Mesenchymal stem cell (in vitro differentiated cells and primary cell): ENCODE data around the gene NMRK2.
"Not testable (repeated sequence)": the region's sequence is repeated elsewhere in the genome, so short reads cannot be mapped to it uniquely, and the experiment has no call there.

Experiments used
- DNase-seq: peaks from one replicate; pipeline ENCODE4 v3.0.0-alpha.2; 2013
- H2AFZ ChIP-seq: one replicate; pipeline ENCODE4 v1.6.1; 2013; ENCODE audit warnings: low read depth, mild to moderate bottlenecking, control low read depth, inconsistent platforms, low read length, moderate library complexity
- H2AK5ac ChIP-seq: 2 replicates; pipeline ENCODE4 v1.6.1; 2013; ENCODE audit warnings: low read length, moderate library complexity, mild to moderate bottlenecking, inconsistent platforms; ENCODE audit not compliant: severe bottlenecking
- H2BK120ac ChIP-seq: one replicate; pipeline ENCODE4 v1.6.1; 2013; ENCODE audit warnings: low read depth, mild to moderate bottlenecking, inconsistent platforms, low read length, moderate library complexity
- H2BK12ac ChIP-seq, 2 experiments: one replicate each; pipeline ENCODE4 v1.6.1; 2013; ENCODE audit warnings: inconsistent platforms in 2 of 2, low read length in 2 of 2, mild to moderate bottlenecking in 2 of 2, moderate library complexity in 2 of 2, control low read depth in 1 of 2
- H2BK15ac ChIP-seq: one replicate; pipeline ENCODE4 v1.6.1; 2013; ENCODE audit warnings: mild to moderate bottlenecking, low read depth, inconsistent platforms; ENCODE audit not compliant: poor library complexity, severe bottlenecking
- H2BK5ac ChIP-seq: 2 replicates; pipeline ENCODE4 v1.6.1; 2013; ENCODE audit warnings: low read depth, mild to moderate bottlenecking, low read length, control low read depth, inconsistent platforms; ENCODE audit not compliant: poor library complexity, severe bottlenecking
- H3K14ac ChIP-seq, 2 experiments: one replicate each; pipeline ENCODE4 v1.6.1; 2013; ENCODE audit warnings: inconsistent platforms in 2 of 2, low read length in 2 of 2, control low read depth in 1 of 2, mild to moderate bottlenecking in 1 of 2, moderate library complexity in 1 of 2
- H3K18ac ChIP-seq, 2 experiments: one replicate each; pipeline ENCODE4 v1.6.1; 2013; ENCODE audit warnings: inconsistent platforms in 2 of 2, low read length in 2 of 2, control low read depth in 1 of 2, low read depth in 1 of 2, mild to moderate bottlenecking in 1 of 2
- H3K23ac ChIP-seq, 2 experiments: one replicate each; pipeline ENCODE4 v1.6.1; 2013; ENCODE audit warnings: inconsistent platforms in 2 of 2, low read length in 2 of 2, mild to moderate bottlenecking in 2 of 2, moderate library complexity in 2 of 2, control low read depth in 1 of 2
- H3K27ac ChIP-seq: 2 replicates; pipeline ENCODE4 v1.5.1; 2013; ENCODE audit warnings: mild to moderate bottlenecking, moderate library complexity, low read length, control low read depth, inconsistent platforms; ENCODE audit not compliant: poor library complexity, severe bottlenecking
- H3K27me3 ChIP-seq, 2 experiments: 2 replicates each; pipeline versions ENCODE4 v1.6.1 to v1.7.0; 2013; ENCODE audit warnings: low read length in 2 of 2, mild to moderate bottlenecking in 2 of 2, moderate library complexity in 2 of 2, control low read depth in 1 of 2, inconsistent platforms in 1 of 2; ENCODE audit not compliant: control insufficient read depth in 1 of 2, insufficient read depth in 1 of 2
- H3K36me3 ChIP-seq, 2 experiments: 2 replicates each; pipeline versions ENCODE4 v1.6.1 to v1.7.0; 2013; ENCODE audit warnings: low read length in 2 of 2, control low read depth in 1 of 2, inconsistent platforms in 1 of 2, low read depth in 1 of 2, mild to moderate bottlenecking in 1 of 2; ENCODE audit not compliant: insufficient read depth in 2 of 2, control insufficient read depth in 1 of 2
- H3K4ac ChIP-seq, 2 experiments: one replicate each; pipeline ENCODE4 v1.6.1; 2013; ENCODE audit warnings: inconsistent platforms in 2 of 2, low read length in 2 of 2, mild to moderate bottlenecking in 2 of 2, moderate library complexity in 2 of 2, control low read depth in 1 of 2, low read depth in 1 of 2
- H3K4me1 ChIP-seq: 2 replicates; pipeline ENCODE4 v1.6.1; 2013; ENCODE audit warnings: low read depth, low read length, control low read depth; ENCODE audit not compliant: control insufficient read depth, insufficient read depth
- H3K4me2 ChIP-seq: 2 replicates; pipeline ENCODE4 v1.6.1; 2013; ENCODE audit warnings: low read length, mild to moderate bottlenecking, inconsistent platforms; ENCODE audit not compliant: poor library complexity, severe bottlenecking
- H3K4me3 ChIP-seq, 2 experiments: 2 replicates each; pipeline versions ENCODE4 v1.5.1 to v1.7.0; 2013; ENCODE audit warnings: low read length in 2 of 2, mild to moderate bottlenecking in 2 of 2, control low read depth in 1 of 2, low read depth in 1 of 2; ENCODE audit not compliant: insufficient read depth in 1 of 2
- H3K79me1 ChIP-seq: replicated peaks from 2 replicates; pipeline ENCODE4 v1.6.1; 2013; ENCODE audit warnings: mild to moderate bottlenecking, control low read depth, low read length, inconsistent platforms; ENCODE audit not compliant: poor library complexity, severe bottlenecking
- H3K9ac ChIP-seq: 2 replicates; pipeline ENCODE4 v1.7.0; 2013; ENCODE audit warnings: mild to moderate bottlenecking, low read length, moderate library complexity
- H3K9me3 ChIP-seq: 2 replicates; pipeline ENCODE4 v1.7.0; 2013; ENCODE audit warnings: mild to moderate bottlenecking, low read length; ENCODE audit not compliant: control insufficient read depth
- H4K8ac ChIP-seq: one replicate; pipeline ENCODE4 v1.6.1; 2013; ENCODE audit warnings: inconsistent platforms, mild to moderate bottlenecking, low read length, moderate library complexity
- H4K91ac ChIP-seq: one replicate; pipeline ENCODE4 v1.6.1; 2013; ENCODE audit warnings: mild to moderate bottlenecking, low read length, inconsistent platforms
- WGBS: methylation state at CpG from one replicate; pipeline ENCODE4 v1.1.7; 2013; ENCODE audit warnings: mixed read lengths; 5-methylcytosine and 5-hydroxymethylcytosine counted together

NMRK2 gene

GRCh38 chr19:3947316-3947933, 14.6 kb downstream of the NMRK2 start:
- H3K27me3 ChIP-seq, H3K4me1 ChIP-seq, H3K23ac ChIP-seq, H3K9ac ChIP-seq, H3K4me2 ChIP-seq, H4K91ac ChIP-seq, H3K27ac ChIP-seq, H4K8ac ChIP-seq, H3K36me3 ChIP-seq, DNase-seq, H3K14ac ChIP-seq, H2BK120ac ChIP-seq, H2AFZ ChIP-seq, H2BK15ac ChIP-seq, H3K4ac ChIP-seq, H2AK5ac ChIP-seq, H2BK5ac ChIP-seq, H3K79me1 ChIP-seq, H2BK12ac ChIP-seq, H3K4me3 ChIP-seq, H3K9me3 ChIP-seq, H3K18ac ChIP-seq: not testable (repeated sequence)
- WGBS, result 92% methylated on average over 15 of the region's 15 CpGs

- H3K18ac ChIP-seq, result no peak overlapping the region
- no peak overlapping the region for H2BK12ac ChIP-seq
- H2AFZ ChIP-seq, result no peak overlapping the region
- no peak overlapping the region for H3K4me3 ChIP-seq
- H2BK5ac ChIP-seq, result no peak overlapping the region
- H3K14ac ChIP-seq, result no peak overlapping the region
- no peak overlapping the region for H3K23ac ChIP-seq
- WGBS, result 78% methylated on average over 11 of the region's 11 CpGs
- H3K9me3 ChIP-seq, result no peaks in the 10 kb centered on the region
- H2BK15ac ChIP-seq, result no peak overlapping the region
- no peak overlapping the region for H3K4ac ChIP-seq
- H4K91ac ChIP-seq, result no peak overlapping the region
- no peak overlapping the region for H3K4me2 ChIP-seq
- no peak overlapping the region for H3K27ac ChIP-seq
- no peak overlapping the region for H2AK5ac ChIP-seq
- H3K36me3 ChIP-seq, result peaks cover 0 to 4% of the 10 kb centered on the region in 2 experiments
- no peak for DNase-seq
- H3K4me1 ChIP-seq, result peaks cover 8% of the 10 kb centered on the region
- H3K9ac ChIP-seq, result no peak overlapping the region
- no peaks in the 10 kb centered on the region for H3K79me1 ChIP-seq
- no peak overlapping the region for H2BK120ac ChIP-seq
- peaks cover 0 to 5% of the 10 kb centered on the region in 2 experiments for H3K27me3 ChIP-seq
- no peak overlapping the region for H4K8ac ChIP-seq
These were observed 16.4 kb downstream of the NMRK2 start for GRCh38 chr19:3949294-3949693.

GRCh38 chr19:3949997-3950859, 17.4 kb downstream of the NMRK2 start:
- Histone ChIP-seq H3K18ac (no peak overlapping the region), H2BK12ac (no peak overlapping the region), H3K14ac (no peak overlapping the region), H3K4me2 (no peak overlapping the region), H3K9me3 (no peaks in the 10 kb centered on the region), H3K4ac (no peak overlapping the region), H2BK15ac (no peak overlapping the region), H3K79me1 (no peaks in the 10 kb centered on the region), H3K4me1 (peaks cover 8% of the 10 kb centered on the region), H3K27ac (no peak overlapping the region), H2BK120ac (no peak overlapping the region), H2AFZ (no peak overlapping the region), H4K91ac (no peak overlapping the region), H3K4me3 (no peak overlapping the region), H3K27me3 (peaks cover 0 to 5% of the 10 kb centered on the region in 2 experiments), H2BK5ac (no peak overlapping the region), H3K23ac (no peak overlapping the region), H2AK5ac (no peak overlapping the region), H3K9ac (no peak overlapping the region), H3K36me3 (peaks cover 3 to 10% of the 10 kb centered on the region in 2 experiments), H4K8ac (no peak overlapping the region)
- DNase-seq, result no peak
- 78% methylated on average over 13 of the region's 20 CpGs for WGBS
